ENCODE measurements around the gene SRSF5. TPM values are rescaled to one million over a fixed set of nuclear protein-coding genes. Genes with fewer than 3 reads are reported as not detected.

The SRSF5 gene
- total RNA-seq, 1 experiment from 2014 or later, result 288 TPM

- ChIA-PET CTCF (interaction anchor here (1.1 kb wide), 1 partner anchor 171 kb away, joined by 3 read pairs; no protein-coding TSS in a partner anchor), POLR2A (no interaction called here)
- Mint-ChIP-seq H3K4me1 (peaks cover 15% of the 10 kb centered on the region), H3K9me3 (peaks cover 11% of the 10 kb centered on the region; the same call in 1 of the 2 replicates), H3K4me3 (no peak overlapping the region), H3K27me3 (ENCODE audit: low read depth) (no peaks in the 10 kb centered on the region), H3K36me3 (peaks cover 2% of the 10 kb centered on the region; the same call in 1 of the 2 replicates), H3K27ac (no peak overlapping the region)
- ATAC-seq (no peak), DNase-seq (ENCODE audit: low spot score) (no peak)
- TF ChIP-seq ZNF317 (CRISPR knock-in tag; IDR thresholded peaks at IDR 0.05; ENCODE audit: borderline replicate concordance, low read depth), result no peak
- no peak for TF ChIP-seq E2F5 (CRISPR knock-in tag; IDR thresholded peaks at IDR 0.05)
- TF ChIP-seq AFF4 (CRISPR knock-in tag; IDR thresholded peaks at IDR 0.05; ENCODE audit: borderline replicate concordance), result no peak
- no peak for TF ChIP-seq ZSCAN18 (CRISPR knock-in tag; IDR thresholded peaks at IDR 0.05)
- TF ChIP-seq GRHL2 (CRISPR knock-in tag; IDR thresholded peaks at IDR 0.05; ENCODE audit: insufficient replicate concordance, severe bottlenecking), result no peak
- no peak for TF ChIP-seq RELA (CRISPR knock-in tag; IDR thresholded peaks at IDR 0.05; ENCODE audit: borderline replicate concordance)
- no peak for TF ChIP-seq ZNF232 (CRISPR knock-in tag; IDR thresholded peaks at IDR 0.05)
- TF ChIP-seq GTF2I (CRISPR knock-in tag; conservative IDR thresholded peaks at IDR 0.05), result no peak
- no peak for TF ChIP-seq ZMAT4 (CRISPR knock-in tag; IDR thresholded peaks at IDR 0.05)
- TF ChIP-seq NFATC4 (CRISPR knock-in tag; IDR thresholded peaks at IDR 0.05), result no peak
- no peak for TF ChIP-seq IRF2 (CRISPR knock-in tag; IDR thresholded peaks at IDR 0.05; ENCODE audit: borderline replicate concordance, low read depth)
- TF ChIP-seq CTCF (IDR thresholded peaks at IDR 0.05), result no peak
- no peak for TF ChIP-seq E2F1 (CRISPR knock-in tag; IDR thresholded peaks at IDR 0.05)
- no peak for TF ChIP-seq ZNF423 (CRISPR knock-in tag; IDR thresholded peaks at IDR 0.05)
- TF ChIP-seq ZNF138 (CRISPR knock-in tag; conservative IDR thresholded peaks at IDR 0.05), result no peak
- no peak for TF ChIP-seq ZNF425 (CRISPR knock-in tag; conservative IDR thresholded peaks at IDR 0.05)
- no peak for TF ChIP-seq CDX4 (CRISPR knock-in tag; IDR thresholded peaks at IDR 0.05; ENCODE audit: borderline replicate concordance)
- TF ChIP-seq MYBL2 (CRISPR knock-in tag; IDR thresholded peaks at IDR 0.05), result no peak
Measured at GRCh38 chr14:69750495-69750894, 16.4 kb upstream of the SRSF5 start.
